ENCODE measurements around the gene REEP6. TPM values are rescaled to one million over a fixed set of nuclear protein-coding genes. Genes with fewer than 3 reads are reported as not detected.
"Not testable (repeated sequence)": the region's sequence is repeated elsewhere in the genome, so short reads cannot be mapped to it uniquely, and the experiment has no call there.

The REEP6 gene
- total and polyA plus RNA-seq, 2 of the 8 experiments (the other 6 are each of a cell fraction or from before 2014, with no cell fraction given) = 12.6 to 20.7 TPM

DNA sequence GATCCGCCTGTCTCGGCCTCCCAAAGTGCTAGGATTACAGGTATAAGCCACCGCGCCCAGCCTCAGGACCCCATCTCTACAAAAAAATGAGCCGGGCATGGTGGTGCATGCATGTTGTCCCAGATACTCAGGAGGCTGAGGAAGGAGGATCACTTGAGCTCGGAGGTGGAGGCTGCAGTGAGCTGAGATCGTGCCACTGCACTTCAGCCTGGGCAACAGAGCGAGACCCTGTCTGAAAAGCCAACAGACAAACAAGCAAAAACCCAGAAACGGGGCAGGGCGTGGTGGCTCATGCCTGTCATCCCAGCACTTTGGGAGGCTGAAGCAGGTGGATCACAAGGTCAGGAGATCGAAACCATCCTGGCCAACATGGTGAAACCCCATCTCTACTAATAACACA, 39.9 kb downstream of the REEP6 start:
- CTCF ChIA-PET (ENCODE audit: partially characterized antibody); H2BK15ac ChIP-seq (ENCODE audit: low read length); H3K4me2 ChIP-seq (ENCODE audit: insufficient read depth in 1 of 2, low read depth in 2 of 2, low read length in 2 of 2); H3K79me2 ChIP-seq (ENCODE audit: control insufficient read depth in 1 of 2, insufficient read depth in 2 of 2, low read length in 2 of 2); H3K23me2 ChIP-seq (ENCODE audit: low read depth, low read length); H3K27ac ChIP-seq (ENCODE audit: low read depth, low read length); H4K91ac ChIP-seq (replicated peaks; ENCODE audit: insufficient read length, low read length); H2AFZ ChIP-seq (ENCODE audit: low read length); H3K56ac ChIP-seq (replicated peaks; ENCODE audit: insufficient read length, low read depth, low read length); H3K14ac ChIP-seq (ENCODE audit: insufficient read length); FAIRE-seq; H2BK12ac ChIP-seq (ENCODE audit: low read depth, low read length); H3K36me3 ChIP-seq (ENCODE audit: control insufficient read depth in 2 of 4, insufficient read depth in 4 of 4, low read length in 3 of 4); H3K4ac ChIP-seq (replicated peaks; ENCODE audit: insufficient read length, low read depth, low read length); H3K4me1 ChIP-seq (replicated peaks in 1 of 4; ENCODE audit: control insufficient read depth in 3 of 4, insufficient read depth in 4 of 4, low read length in 3 of 4); H3K23ac ChIP-seq (ENCODE audit: insufficient read length); H2BK120ac ChIP-seq (replicated peaks; ENCODE audit: low read depth, low read length); H3K4me3 ChIP-seq (ENCODE audit: extremely low read depth in 1 of 4, insufficient read depth in 2 of 4, low read depth in 3 of 4, low read length in 4 of 4); H4K20me1 ChIP-seq (replicated peaks in 1 of 2; ENCODE audit: control insufficient read depth in 1 of 2, insufficient read depth in 2 of 2, low read length in 2 of 2); H3K9me3 ChIP-seq (ENCODE audit: insufficient read depth in 2 of 2, low read depth in 1 of 2, low read length in 1 of 2); DNase-seq (ENCODE audit: low read depth in 1 of 2, low spot score in 2 of 2); H3K9ac ChIP-seq (replicated peaks in 1 of 4; ENCODE audit: extremely low read depth in 1 of 4, low read depth in 3 of 4, low read length in 3 of 4); H2AK5ac ChIP-seq (ENCODE audit: low read depth, low read length); H2BK5ac ChIP-seq (ENCODE audit: low read depth, low read length); H3K79me1 ChIP-seq (ENCODE audit: low read depth, low read length); H2BK20ac ChIP-seq (ENCODE audit: low read length); H4K8ac ChIP-seq (ENCODE audit: extremely low read depth, insufficient read depth, low read length); H3K18ac ChIP-seq (ENCODE audit: extremely low read depth, low read length); H4K5ac ChIP-seq (ENCODE audit: insufficient read length, low read depth, low read length); H3K27me3 ChIP-seq (replicated peaks in 1 of 4; ENCODE audit: control insufficient read depth in 3 of 4, extremely low read depth in 1 of 4, insufficient read depth in 3 of 4, low read length in 3 of 4): not testable (repeated sequence)
- 90% methylated on average over 11 of the region's 11 CpGs; no CpG with 5 or more reads in 1 of the 2 experiments for WGBS, 2 experiments (ENCODE audit: extremely low coverage in 1 of 2, insufficient coverage in 1 of 2, insufficient read length in 1 of 2, insufficient replicate concordance in 2 of 2, low coverage in 1 of 2, low lambda C conversion rate in 2 of 2, missing lambda C conversion rate in 1 of 2)
- POLR2A ChIA-PET (ENCODE audit: partially characterized antibody) = interaction anchor here (1.1 kb wide), 1 partner anchor 11 kb away, joined by 3 read pairs; no protein-coding TSS in a partner anchor

Measured in H1 (cell line).